GM12878 (cell line): ENCODE measurements around the gene TRAPPC12.

Experiments used
- ASH2L ChIP-seq: fragments of 300-600, 200-600 bp; sonication (generic); IDR thresholded peaks from 2 replicates; pipeline ENCODE4 v1.6.1; 2017; ENCODE audit warnings: low read depth, mild to moderate bottlenecking, borderline replicate concordance
- FOXM1 ChIP-seq: IDR thresholded peaks from 2 replicates; pipeline ENCODE4 v1.6.1; 2012; ENCODE audit warnings: low read depth, mild to moderate bottlenecking, inconsistent platforms, low read length, moderate library complexity
- HDGF ChIP-seq: fragments of 450-650 bp; IDR thresholded peaks from 2 replicates; pipeline ENCODE4 v1.6.1; 2016; ENCODE audit warnings: antibody characterized with exemption
- NRF1 ChIP-seq: conservative IDR thresholded peaks from 2 replicates; pipeline ENCODE4 v1.6.1; 2011; ENCODE audit warnings: mild to moderate bottlenecking, low read depth, low read length, improper control_type of control experiment
- RAD21 ChIP-seq: IDR thresholded peaks from 2 replicates; pipeline ENCODE4 v1.6.1; 2011; ENCODE audit warnings: mild to moderate bottlenecking, low read depth, low read length, moderate library complexity; ENCODE audit not compliant: insufficient read depth
- RB1 ChIP-seq: fragments of 450-650 bp; formaldehyde crosslinking; IDR thresholded peaks from 2 replicates; pipeline ENCODE4 v1.6.1; 2017; ENCODE audit warnings: mild to moderate bottlenecking, borderline replicate concordance
- SMAD1 ChIP-seq: fragments of 450-650 bp; IDR thresholded peaks from 2 replicates; pipeline ENCODE4 v1.6.1; 2018; ENCODE audit warnings: mild to moderate bottlenecking, low read depth; ENCODE audit not compliant: partially characterized antibody
- SPI1 ChIP-seq: IDR thresholded peaks from 2 replicates; pipeline ENCODE4 v1.6.1; 2011; ENCODE audit warnings: low read depth, mild to moderate bottlenecking, low read length, moderate library complexity, borderline replicate concordance; ENCODE audit not compliant: insufficient read depth
- TAF1 ChIP-seq: IDR thresholded peaks from 2 replicates; pipeline ENCODE4 v1.6.1; 2011; ENCODE audit warnings: mild to moderate bottlenecking, low read depth, low read length, borderline replicate concordance
- TARDBP ChIP-seq: IDR thresholded peaks from 2 replicates; pipeline ENCODE4 v1.6.1; 2016; ENCODE audit warnings: borderline replicate concordance
- TF ChIP-seq, protein P1 (sequence below): IDR thresholded peaks from 2 replicates; pipeline ENCODE4 v1.6.1; 2012; ENCODE audit warnings: mild to moderate bottlenecking, low read depth, low read length
- TF ChIP-seq, protein P2 (sequence below), 3 experiments: IDR thresholded peaks in 2 of 3; conservative IDR thresholded peaks in 1 of 3; 2 replicates each; pipeline ENCODE4 v1.5.1; 2011; ENCODE audit warnings: low read depth in 3 of 3, low read length in 3 of 3, mild to moderate bottlenecking in 3 of 3, control low read depth in 2 of 3, moderate library complexity in 2 of 3, inconsistent platforms in 1 of 3, mixed read lengths in 1 of 3; ENCODE audit not compliant: control insufficient read depth in 2 of 3, insufficient read depth in 1 of 3; ENCODE audit errors: extremely low read depth in 1 of 3

DNA sequence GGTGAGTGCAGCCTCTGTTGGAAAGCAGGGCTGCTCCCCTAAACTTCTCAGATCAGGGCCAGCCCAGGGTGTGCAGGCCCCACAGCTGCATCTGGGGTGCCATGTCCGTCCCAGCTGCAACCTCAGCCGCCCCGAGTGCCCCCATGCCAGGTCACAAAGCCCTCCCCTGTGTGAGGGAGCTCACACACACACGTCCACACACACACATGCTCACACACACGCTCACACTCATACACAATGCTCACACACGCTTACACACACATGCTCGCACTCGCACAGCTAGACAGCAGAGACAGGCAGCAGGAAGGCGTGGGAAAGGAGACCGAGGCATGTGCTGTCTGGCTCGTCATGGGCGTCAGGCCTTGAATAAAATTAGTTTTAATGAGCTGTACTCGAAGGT is 84.5 kb downstream of the TRAPPC12 start:
- no peak for TF ChIP-seq TAF1
- TF ChIP-seq, protein P1, sequence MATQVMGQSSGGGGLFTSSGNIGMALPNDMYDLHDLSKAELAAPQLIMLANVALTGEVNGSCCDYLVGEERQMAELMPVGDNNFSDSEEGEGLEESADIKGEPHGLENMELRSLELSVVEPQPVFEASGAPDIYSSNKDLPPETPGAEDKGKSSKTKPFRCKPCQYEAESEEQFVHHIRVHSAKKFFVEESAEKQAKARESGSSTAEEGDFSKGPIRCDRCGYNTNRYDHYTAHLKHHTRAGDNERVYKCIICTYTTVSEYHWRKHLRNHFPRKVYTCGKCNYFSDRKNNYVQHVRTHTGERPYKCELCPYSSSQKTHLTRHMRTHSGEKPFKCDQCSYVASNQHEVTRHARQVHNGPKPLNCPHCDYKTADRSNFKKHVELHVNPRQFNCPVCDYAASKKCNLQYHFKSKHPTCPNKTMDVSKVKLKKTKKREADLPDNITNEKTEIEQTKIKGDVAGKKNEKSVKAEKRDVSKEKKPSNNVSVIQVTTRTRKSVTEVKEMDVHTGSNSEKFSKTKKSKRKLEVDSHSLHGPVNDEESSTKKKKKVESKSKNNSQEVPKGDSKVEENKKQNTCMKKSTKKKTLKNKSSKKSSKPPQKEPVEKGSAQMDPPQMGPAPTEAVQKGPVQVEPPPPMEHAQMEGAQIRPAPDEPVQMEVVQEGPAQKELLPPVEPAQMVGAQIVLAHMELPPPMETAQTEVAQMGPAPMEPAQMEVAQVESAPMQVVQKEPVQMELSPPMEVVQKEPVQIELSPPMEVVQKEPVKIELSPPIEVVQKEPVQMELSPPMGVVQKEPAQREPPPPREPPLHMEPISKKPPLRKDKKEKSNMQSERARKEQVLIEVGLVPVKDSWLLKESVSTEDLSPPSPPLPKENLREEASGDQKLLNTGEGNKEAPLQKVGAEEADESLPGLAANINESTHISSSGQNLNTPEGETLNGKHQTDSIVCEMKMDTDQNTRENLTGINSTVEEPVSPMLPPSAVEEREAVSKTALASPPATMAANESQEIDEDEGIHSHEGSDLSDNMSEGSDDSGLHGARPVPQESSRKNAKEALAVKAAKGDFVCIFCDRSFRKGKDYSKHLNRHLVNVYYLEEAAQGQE = no peak
- no peak for TF ChIP-seq HDGF
- TF ChIP-seq TARDBP = no peak
- TF ChIP-seq RB1 = no peak
- no peak for TF ChIP-seq NRF1
- no peak for TF ChIP-seq FOXM1
- no peak for TF ChIP-seq RAD21
- TF ChIP-seq ASH2L = no peak
- no peak for TF ChIP-seq SMAD1
- TF ChIP-seq, protein P2, sequence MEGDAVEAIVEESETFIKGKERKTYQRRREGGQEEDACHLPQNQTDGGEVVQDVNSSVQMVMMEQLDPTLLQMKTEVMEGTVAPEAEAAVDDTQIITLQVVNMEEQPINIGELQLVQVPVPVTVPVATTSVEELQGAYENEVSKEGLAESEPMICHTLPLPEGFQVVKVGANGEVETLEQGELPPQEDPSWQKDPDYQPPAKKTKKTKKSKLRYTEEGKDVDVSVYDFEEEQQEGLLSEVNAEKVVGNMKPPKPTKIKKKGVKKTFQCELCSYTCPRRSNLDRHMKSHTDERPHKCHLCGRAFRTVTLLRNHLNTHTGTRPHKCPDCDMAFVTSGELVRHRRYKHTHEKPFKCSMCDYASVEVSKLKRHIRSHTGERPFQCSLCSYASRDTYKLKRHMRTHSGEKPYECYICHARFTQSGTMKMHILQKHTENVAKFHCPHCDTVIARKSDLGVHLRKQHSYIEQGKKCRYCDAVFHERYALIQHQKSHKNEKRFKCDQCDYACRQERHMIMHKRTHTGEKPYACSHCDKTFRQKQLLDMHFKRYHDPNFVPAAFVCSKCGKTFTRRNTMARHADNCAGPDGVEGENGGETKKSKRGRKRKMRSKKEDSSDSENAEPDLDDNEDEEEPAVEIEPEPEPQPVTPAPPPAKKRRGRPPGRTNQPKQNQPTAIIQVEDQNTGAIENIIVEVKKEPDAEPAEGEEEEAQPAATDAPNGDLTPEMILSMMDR (IDR thresholded peaks at IDR 0.05 in 2 of 3, conservative IDR thresholded peaks at IDR 0.05 in 1 of 3; ENCODE audit: control insufficient read depth in 2 of 3, extremely low read depth in 1 of 3, insufficient read depth in 1 of 3, low read depth in 3 of 3, low read length in 3 of 3) = no peak
- TF ChIP-seq SPI1 = no peak
